CD8-positive, alpha-beta memory T cell (primary cell): Measurements from ENCODE around the gene CEP72. TPM values are rescaled to one million over a fixed set of nuclear protein-coding genes. Genes with fewer than 3 reads are reported as not detected.

Experiments
- CTCF ChIA-PET: fragments of 350-600 bp; sonication (Branson Sonifier 250); formaldehyde crosslinking; loops from one replicate; lab custom pipeline; 2021; ENCODE audit warnings: antibody characterized with exemption; lab: Charles Lee
- POLR2A ChIA-PET: fragments of 350-600 bp; sonication (Branson Sonifier 250); formaldehyde crosslinking; loops from one replicate; lab custom pipeline; 2021; ENCODE audit warnings: antibody characterized with exemption; lab: Charles Lee
- DNase-seq, 5 donors: peaks; one replicate each; pipeline versions ENCODE4 v3.0.0 to v3.0.0-alpha.2; 2020 to 2022; ENCODE audit warnings: mixed read lengths in 1 of 5
- H3K27ac ChIP-seq: one replicate; pipeline ENCODE4 v1.7.0; 2013; ENCODE audit warnings: low read depth, mild to moderate bottlenecking, low read length, moderate library complexity
- H3K27me3 ChIP-seq: 2 replicates; pipeline ENCODE4 v1.7.0; 2013; ENCODE audit warnings: low read length, mild to moderate bottlenecking; ENCODE audit not compliant: insufficient read depth, poor library complexity, severe bottlenecking
- H3K36me3 ChIP-seq: 2 replicates; pipeline ENCODE4 v1.7.0; 2013; ENCODE audit warnings: mild to moderate bottlenecking, low read length, moderate library complexity; ENCODE audit not compliant: insufficient read depth
- H3K4me1 ChIP-seq: 2 replicates; pipeline ENCODE4 v1.7.0; 2013; ENCODE audit warnings: mild to moderate bottlenecking, low read length, moderate library complexity; ENCODE audit not compliant: insufficient read depth
- H3K4me3 ChIP-seq: 2 replicates; pipeline ENCODE4 v1.7.0; 2013; ENCODE audit warnings: mild to moderate bottlenecking, low read length
- H3K9me3 ChIP-seq: 2 replicates; pipeline ENCODE4 v1.7.0; 2013; ENCODE audit warnings: mild to moderate bottlenecking, low read length
- H3K27ac Mint-ChIP-seq, 8 donors: one replicate each; pipeline ENCODE4 v1.8.0; 2020 to 2021; ENCODE audit warnings: mixed read lengths in 8 of 8, mild to moderate bottlenecking in 6 of 8, inconsistent platforms in 3 of 8, moderate library complexity in 3 of 8
- H3K27me3 Mint-ChIP-seq, 2 donors: one replicate each; pipeline ENCODE4 v1.8.0; 2020 to 2021; ENCODE audit warnings: mixed read lengths in 2 of 2, mild to moderate bottlenecking in 1 of 2, moderate library complexity in 1 of 2
- H3K36me3 Mint-ChIP-seq, 3 donors: one replicate each; pipeline ENCODE4 v1.8.0; 2020 to 2021; ENCODE audit warnings: mixed read lengths in 3 of 3, inconsistent platforms in 1 of 3, mild to moderate bottlenecking in 1 of 3
- H3K4me1 Mint-ChIP-seq, 3 donors: one replicate each; pipeline ENCODE4 v1.8.0; 2020 to 2021; ENCODE audit warnings: mixed read lengths in 3 of 3, inconsistent platforms in 1 of 3, mild to moderate bottlenecking in 1 of 3
- H3K4me3 Mint-ChIP-seq, 7 donors: one replicate each; pipeline ENCODE4 v1.8.0; 2020 to 2021; ENCODE audit warnings: mixed read lengths in 7 of 7, mild to moderate bottlenecking in 6 of 7, moderate library complexity in 4 of 7, inconsistent platforms in 2 of 7
- H3K9me3 Mint-ChIP-seq, 5 donors: one replicate each; pipeline ENCODE4 v1.8.0; 2020 to 2022; ENCODE audit warnings: mixed read lengths in 5 of 5, mild to moderate bottlenecking in 3 of 5, moderate library complexity in 2 of 5, inconsistent platforms in 1 of 5
- polyA plus RNA-seq: library from polyadenylated mRNA; unstranded; fragments of 300-500 nt; fragmentation: Illumina TruSeq; gene quantifications from one replicate; pipeline ENCODE4 v1.2.3, GENCODE V29; 2021
- total RNA-seq, 2 experiments: library from RNA; stranded (reverse); gene quantifications; one replicate each; pipeline ENCODE4 v1.2.3, GENCODE V29; 2021

The CEP72 gene
- total and polyA plus RNA-seq, 3 experiments from 2014 or later: 4.2 to 21.0 (median 20.0) TPM

DNA sequence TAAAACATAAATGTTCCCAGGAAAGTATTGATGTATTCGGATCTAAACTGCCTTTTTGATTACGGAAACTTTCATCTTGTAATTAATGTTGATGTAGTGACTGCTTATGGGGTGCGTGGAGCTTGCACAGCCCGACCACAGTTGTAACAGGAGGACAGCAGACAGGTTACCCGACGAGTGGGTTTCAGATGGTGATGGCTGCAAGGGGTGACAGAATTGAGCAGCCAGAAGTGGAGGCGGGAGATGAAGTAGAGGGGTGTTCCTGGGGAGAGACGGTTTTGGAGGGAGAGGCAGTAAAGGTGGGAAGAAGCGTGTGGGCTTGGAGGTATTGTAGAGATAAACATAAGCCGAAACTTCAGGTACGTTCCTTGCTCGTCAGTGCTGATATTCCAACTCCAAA is 5.8 kb downstream of the CEP72 start:
- H3K9me3 ChIP-seq: no peaks in the 10 kb centered on the region
- ChIA-PET CTCF (no interaction called here), POLR2A (no interaction called here)
- H3K9me3 Mint-ChIP-seq: no peaks in the 10 kb centered on the region
- no peak overlapping the region for H3K27ac ChIP-seq
- H3K4me1 Mint-ChIP-seq: peaks cover 15 to 30% (median 21%) of the 10 kb centered on the region in 3 donors
- H3K4me1 ChIP-seq: no peaks in the 10 kb centered on the region
- H3K4me3 Mint-ChIP-seq: no peak overlapping the region
- H3K36me3 Mint-ChIP-seq: peaks cover 0 to 53% (median 16%) of the 10 kb centered on the region in 3 donors
- peaks cover 6% of the 10 kb centered on the region for H3K36me3 ChIP-seq
- peaks cover 0 to 2% of the 10 kb centered on the region in 2 donors for H3K27me3 Mint-ChIP-seq
- H3K27ac Mint-ChIP-seq: peak overlapping the region in 2 of 8 donors; percentile 7 to 51
- H3K4me3 ChIP-seq: no peak overlapping the region
- no peaks in the 10 kb centered on the region for H3K27me3 ChIP-seq
- peak in 1 of 5 donors; percentile 6 for DNase-seq

DNA sequence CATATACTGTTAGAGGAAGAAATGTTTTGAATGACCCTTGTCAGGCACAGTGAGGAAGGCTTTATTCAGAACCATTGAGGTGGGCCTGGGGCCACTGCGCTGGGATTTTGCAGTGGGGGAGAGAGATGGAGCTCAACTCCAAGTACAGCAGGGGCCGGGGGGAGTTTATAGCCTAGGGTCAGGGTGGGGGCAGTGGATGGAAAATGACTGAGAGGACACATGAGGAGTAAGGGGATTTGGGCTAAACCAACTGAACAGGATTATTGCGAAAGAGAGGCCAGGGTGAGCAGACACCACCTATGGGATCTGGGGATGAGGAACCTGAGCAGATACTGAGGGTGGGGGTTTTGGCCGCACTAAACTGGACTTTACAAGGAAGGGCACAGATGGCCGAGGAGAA is 6.3 kb downstream of the CEP72 start:
- H3K27ac ChIP-seq: no peak overlapping the region
- no peak overlapping the region for H3K4me3 ChIP-seq
- DNase-seq: peak in 1 of 5 donors; percentile 26
- Mint-ChIP-seq H3K4me3 (no peak overlapping the region), H3K4me1 (peaks cover 13 to 27% (median 18%) of the 10 kb centered on the region in 3 donors), H3K27ac (no peak overlapping the region), H3K36me3 (peaks cover 0 to 55% (median 16%) of the 10 kb centered on the region in 3 donors), H3K27me3 (peaks cover 0 to 2% of the 10 kb centered on the region in 2 donors), H3K9me3 (no peaks in the 10 kb centered on the region)
- H3K36me3 ChIP-seq: peaks cover 6% of the 10 kb centered on the region
- no peaks in the 10 kb centered on the region for H3K27me3 ChIP-seq
- ChIA-PET POLR2A (no interaction called here), CTCF (no interaction called here)
- H3K4me1 ChIP-seq: no peaks in the 10 kb centered on the region
- H3K9me3 ChIP-seq: no peaks in the 10 kb centered on the region

DNA sequence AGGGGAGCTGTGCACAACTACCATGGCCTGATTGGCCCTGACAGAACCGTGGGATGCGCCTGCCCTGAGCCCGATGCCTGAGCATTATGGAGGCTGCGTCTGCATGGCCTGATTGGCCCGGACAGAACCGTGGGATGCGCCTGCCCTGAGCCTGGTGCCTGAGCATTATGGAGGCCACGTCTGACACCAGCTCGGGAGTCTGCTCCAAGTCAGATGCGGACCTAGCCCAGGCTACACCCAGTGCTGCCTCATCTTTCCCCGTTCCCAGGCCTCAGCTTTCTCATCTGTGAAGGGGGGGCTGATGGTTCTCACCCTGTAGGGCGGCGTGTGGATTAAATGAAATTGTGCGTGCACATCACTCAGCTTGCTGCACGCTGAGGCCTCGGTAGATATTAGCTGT is 7.3 kb downstream of the CEP72 start:
- H3K9me3 Mint-ChIP-seq: no peaks in the 10 kb centered on the region
- peaks cover 10 to 18% (median 11%) of the 10 kb centered on the region in 3 donors for H3K4me1 Mint-ChIP-seq
- Histone ChIP-seq H3K27ac (no peak overlapping the region), H3K4me3 (no peak overlapping the region), H3K4me1 (no peaks in the 10 kb centered on the region), H3K27me3 (no peaks in the 10 kb centered on the region), H3K9me3 (no peaks in the 10 kb centered on the region), H3K36me3 (peaks cover 6% of the 10 kb centered on the region)
- POLR2A ChIA-PET: no interaction called here
- H3K36me3 Mint-ChIP-seq: peaks cover 0 to 57% (median 16%) of the 10 kb centered on the region in 3 donors
- peaks cover 0 to 2% of the 10 kb centered on the region in 2 donors for H3K27me3 Mint-ChIP-seq
- CTCF ChIA-PET: no interaction called here
- H3K4me3 Mint-ChIP-seq: no peak overlapping the region
- peak in 1 of 5 donors; percentile 8 for DNase-seq
- H3K27ac Mint-ChIP-seq: no peak overlapping the region

DNA sequence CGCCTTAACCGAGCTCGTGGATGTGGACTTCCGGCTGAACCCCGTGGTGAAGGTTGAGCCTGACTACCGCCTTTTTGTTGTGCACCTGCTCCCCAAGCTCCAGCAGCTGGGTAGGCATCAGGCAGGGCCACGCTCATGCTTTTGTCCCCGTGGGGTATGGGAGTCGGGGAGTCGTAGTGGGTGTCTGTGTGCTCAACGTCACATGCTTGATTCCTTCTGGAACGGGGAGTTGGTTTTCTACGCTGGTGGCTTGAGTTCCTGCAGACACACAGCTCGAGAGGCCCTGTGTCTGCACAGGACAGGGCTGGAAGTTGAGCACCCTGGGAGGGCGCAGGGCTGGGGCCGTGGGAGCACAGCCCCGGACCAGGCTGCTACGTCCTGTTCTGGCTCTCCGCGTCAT is 8.0 kb downstream of the CEP72 start:
- no peaks in the 10 kb centered on the region for H3K4me1 ChIP-seq
- H3K36me3 ChIP-seq: peaks cover 6% of the 10 kb centered on the region
- H3K27me3 ChIP-seq: no peaks in the 10 kb centered on the region
- peak overlapping the region in 1 of 8 donors; percentile 51 for H3K27ac Mint-ChIP-seq
- H3K36me3 Mint-ChIP-seq: peaks cover 0 to 60% (median 19%) of the 10 kb centered on the region in 3 donors
- ChIA-PET POLR2A (no interaction called here), CTCF (no interaction called here)
- H3K9me3 Mint-ChIP-seq: no peaks in the 10 kb centered on the region
- no peak overlapping the region for H3K27ac ChIP-seq
- H3K4me1 Mint-ChIP-seq: peaks cover 5 to 13% (median 6%) of the 10 kb centered on the region in 3 donors
- peaks cover 0 to 2% of the 10 kb centered on the region in 2 donors for H3K27me3 Mint-ChIP-seq
- no peak overlapping the region for H3K4me3 ChIP-seq
- no peaks in the 10 kb centered on the region for H3K9me3 ChIP-seq
- H3K4me3 Mint-ChIP-seq: no peak overlapping the region
- peak in 1 of 5 donors; percentile 26 for DNase-seq

DNA sequence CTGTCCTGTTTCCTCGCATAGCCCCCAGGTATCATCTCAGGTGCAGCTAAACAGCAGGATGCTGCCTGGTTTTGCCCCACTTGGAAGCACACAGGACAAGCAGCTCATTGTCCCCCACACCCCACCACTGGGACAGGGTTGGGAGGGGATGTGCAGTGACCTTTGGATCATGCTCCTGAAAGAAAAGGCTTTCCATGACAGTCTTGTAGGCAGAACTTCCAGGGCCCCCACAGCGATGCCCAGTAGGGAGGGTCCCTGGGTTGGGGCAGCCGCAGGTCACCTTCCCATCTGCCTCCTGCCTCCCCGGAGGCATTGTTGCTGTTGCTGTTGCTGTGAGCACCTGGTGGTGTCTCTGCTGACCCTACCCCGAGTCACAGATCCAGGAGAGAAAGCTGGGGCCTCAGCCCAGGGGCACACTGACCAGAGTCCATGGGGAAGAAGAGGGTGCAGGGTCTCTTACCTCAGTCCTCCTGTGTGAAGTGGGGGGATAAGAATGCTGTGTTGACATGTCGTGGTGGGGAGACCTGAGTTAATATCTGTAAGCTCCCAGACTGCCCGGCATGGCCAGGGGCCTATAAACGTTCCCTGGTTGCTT is 8.5 kb downstream of the CEP72 start:
- Mint-ChIP-seq H3K36me3 (peaks cover 0 to 64% (median 18%) of the 10 kb centered on the region in 3 donors), H3K27ac (peak overlapping the region in 1 of 8 donors; percentile 51), H3K4me3 (no peak overlapping the region), H3K9me3 (no peaks in the 10 kb centered on the region), H3K4me1 (peaks cover 4 to 8% (median 6%) of the 10 kb centered on the region in 3 donors), H3K27me3 (peaks cover 0 to 2% of the 10 kb centered on the region in 2 donors)
- Histone ChIP-seq H3K4me3 (no peak overlapping the region), H3K36me3 (peaks cover 6% of the 10 kb centered on the region), H3K9me3 (no peaks in the 10 kb centered on the region), H3K27me3 (no peaks in the 10 kb centered on the region), H3K27ac (no peak overlapping the region), H3K4me1 (no peaks in the 10 kb centered on the region)
- ChIA-PET CTCF (no interaction called here), POLR2A (no interaction called here)
- DNase-seq: peak in 1 of 5 donors; percentile 23

DNA sequence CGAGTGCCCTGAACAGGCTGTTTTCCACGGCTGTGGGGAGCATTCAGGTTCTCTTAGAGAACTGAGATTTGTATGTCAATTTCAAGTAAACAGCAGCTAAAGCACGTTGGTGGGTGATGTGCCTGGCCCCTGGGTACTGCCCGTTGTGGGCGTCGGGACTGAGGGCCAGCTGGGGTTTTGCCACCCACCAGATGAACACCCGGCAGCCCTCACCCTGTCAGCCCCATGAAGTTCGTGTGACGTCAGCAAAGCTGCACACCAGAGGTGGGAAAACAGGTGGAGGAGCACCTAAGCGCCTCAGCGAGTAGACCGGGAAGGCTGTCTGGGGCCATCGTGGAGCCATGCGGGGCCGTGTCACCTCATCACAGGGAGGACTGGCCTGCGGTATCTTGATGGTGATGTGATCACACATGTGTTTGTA is 9.2 kb downstream of the CEP72 start:
- H3K36me3 Mint-ChIP-seq: peaks cover 0 to 68% (median 19%) of the 10 kb centered on the region in 3 donors

DNA sequence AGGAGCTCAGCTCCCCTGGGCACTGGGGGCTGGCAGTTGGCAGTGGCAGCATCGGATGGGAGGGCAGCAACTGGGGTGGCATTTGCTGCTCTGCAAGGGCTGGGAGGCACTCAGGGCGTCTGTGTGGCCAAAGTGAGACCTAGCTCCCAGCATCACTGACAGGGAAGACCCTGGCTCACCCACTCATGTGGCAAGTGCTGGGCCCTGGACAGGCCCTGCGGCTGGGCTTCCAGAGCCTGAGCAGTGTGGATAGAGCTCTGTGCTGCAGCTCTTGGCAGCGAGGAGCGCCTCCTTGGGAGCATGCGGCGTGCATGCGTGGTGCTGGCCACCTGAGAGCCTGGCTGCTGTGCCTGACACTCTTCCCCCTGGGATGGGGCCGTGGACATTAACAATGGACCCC is 10.2 kb downstream of the CEP72 start:
- peaks cover 0 to 72% (median 22%) of the 10 kb centered on the region in 3 donors for H3K36me3 Mint-ChIP-seq
- no peaks in the 10 kb centered on the region for H3K27me3 Mint-ChIP-seq
- no peak overlapping the region for H3K4me3 ChIP-seq
- H3K4me1 Mint-ChIP-seq: peaks cover 0 to 4% (median 0%) of the 10 kb centered on the region in 3 donors
- CTCF ChIA-PET: no interaction called here
- H3K27ac Mint-ChIP-seq: no peak overlapping the region
- H3K9me3 Mint-ChIP-seq: no peaks in the 10 kb centered on the region
- no peaks in the 10 kb centered on the region for H3K27me3 ChIP-seq
- no peak overlapping the region for H3K4me3 Mint-ChIP-seq
- peaks cover 6% of the 10 kb centered on the region for H3K36me3 ChIP-seq
- POLR2A ChIA-PET: no interaction called here
- peak in 1 of 5 donors; percentile 8 for DNase-seq
- no peak overlapping the region for H3K27ac ChIP-seq
- H3K9me3 ChIP-seq: no peaks in the 10 kb centered on the region
- no peaks in the 10 kb centered on the region for H3K4me1 ChIP-seq

More for the DNA sequence above, 9.2 kb downstream of the CEP72 start:
- Mint-ChIP-seq H3K27me3 (peaks cover 0 to 2% of the 10 kb centered on the region in 2 donors), H3K4me1 (peaks cover 3 to 5% (median 3%) of the 10 kb centered on the region in 3 donors), H3K4me3 (no peak overlapping the region), H3K27ac (no peak overlapping the region), H3K9me3 (no peaks in the 10 kb centered on the region)
- Histone ChIP-seq H3K36me3 (peaks cover 6% of the 10 kb centered on the region), H3K4me3 (no peak overlapping the region), H3K4me1 (no peaks in the 10 kb centered on the region), H3K9me3 (no peaks in the 10 kb centered on the region), H3K27me3 (no peaks in the 10 kb centered on the region), H3K27ac (no peak overlapping the region)
- CTCF ChIA-PET: no interaction called here
- POLR2A ChIA-PET: no interaction called here
- DNase-seq: peak in 1 of 5 donors; percentile 3

DNA sequence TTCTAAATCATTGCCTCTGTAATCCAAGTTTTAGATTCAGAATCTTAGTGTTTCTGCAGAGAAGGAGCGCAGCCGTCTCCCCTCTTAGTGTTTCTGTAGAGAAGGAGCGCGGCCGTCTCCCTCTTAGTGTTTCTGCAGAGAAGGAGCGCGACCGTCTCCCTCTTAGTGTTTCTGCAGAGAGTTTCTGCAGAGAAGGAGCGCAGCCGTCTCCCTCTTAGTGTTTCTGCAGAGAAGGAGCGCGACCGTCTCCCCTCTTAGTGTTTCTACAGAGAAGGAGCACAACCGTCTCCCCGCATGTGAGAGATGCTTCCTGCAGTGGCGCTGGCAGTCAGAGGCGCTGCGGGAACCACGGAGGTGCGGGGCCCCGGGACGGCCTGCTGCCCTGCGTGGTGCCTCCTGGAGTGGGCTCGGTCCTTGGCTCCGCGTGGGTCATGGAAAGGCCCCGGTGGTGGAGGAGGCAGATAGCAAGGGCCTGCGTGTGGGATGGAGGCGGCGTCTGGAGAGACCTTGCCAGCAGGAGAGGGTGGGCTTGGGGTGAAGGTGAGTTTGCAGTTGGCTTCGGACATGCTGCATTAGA is 10.9 kb downstream of the CEP72 start:
- peak in 1 of 5 donors; percentile 30 for DNase-seq
- no peaks in the 10 kb centered on the region for H3K9me3 ChIP-seq
- H3K27me3 Mint-ChIP-seq: no peaks in the 10 kb centered on the region
- H3K27ac Mint-ChIP-seq: no peak overlapping the region
- no peak overlapping the region for H3K4me3 ChIP-seq
- H3K9me3 Mint-ChIP-seq: no peaks in the 10 kb centered on the region
- H3K36me3 Mint-ChIP-seq: peaks cover 0 to 74% (median 22%) of the 10 kb centered on the region in 3 donors
- no peaks in the 10 kb centered on the region for H3K27me3 ChIP-seq
- no peak overlapping the region for H3K4me3 Mint-ChIP-seq
- peaks cover 6% of the 10 kb centered on the region for H3K36me3 ChIP-seq
- ChIA-PET POLR2A (no interaction called here), CTCF (no interaction called here)
- peaks cover 0 to 4% (median 0%) of the 10 kb centered on the region in 3 donors for H3K4me1 Mint-ChIP-seq
- no peaks in the 10 kb centered on the region for H3K4me1 ChIP-seq
- no peak overlapping the region for H3K27ac ChIP-seq
